IMR-90 (cell line): ENCODE results near the gene FAM89A. TPM values are rescaled to one million over a fixed set of nuclear protein-coding genes. Genes with fewer than 3 reads are reported as not detected.

Experiments used
- ATAC-seq: fragments of 200-7000 bp; cut with Tn5 transposase; 2 replicates; pipeline ENCODE4 v1.9.1; 2020; ENCODE audit warnings: low read depth, mild to moderate bottlenecking, moderate library complexity
- BruUV-seq: library from RNA; stranded (reverse); fragments of 400-500 nt; replicated peaks from 2 replicates; lab custom pipeline; 2021; lab: Mats Ljungman, UMichigan
- CTCF ChIA-PET: fragments of 300-600 bp; formaldehyde crosslinking; extraction: SDS; loops from one replicate; lab custom pipeline; 2021; ENCODE audit warnings: antibody characterized with exemption; lab: Yijun Ruan, JAX
- POLR2A ChIA-PET: fragments of 300-600 bp; sonication (Branson Sonifier 250); formaldehyde crosslinking; loops from one replicate; lab custom pipeline; 2022; ENCODE audit warnings: antibody characterized with exemption; ENCODE audit not compliant: unreplicated experiment; lab: Charles Lee
- DNase-seq: peaks from one replicate; pipeline ENCODE4 v3.0.0; 2013
- H2AFZ ChIP-seq: replicated peaks from 2 replicates; pipeline ENCODE3; 2013; ENCODE audit warnings: low read length, mild to moderate bottlenecking; ENCODE audit not compliant: poor library complexity
- H2AK5ac ChIP-seq: 2 replicates; pipeline ENCODE4 v1.6.1; 2013; ENCODE audit warnings: low read depth, low read length, inconsistent platforms
- H2AK9ac ChIP-seq: replicated peaks from 2 replicates; pipeline ENCODE3; 2013; ENCODE audit warnings: mild to moderate bottlenecking, low read depth, low read length, moderate library complexity; ENCODE audit not compliant: poor library complexity
- H2BK120ac ChIP-seq: 2 replicates; pipeline ENCODE4 v1.6.1; 2013; ENCODE audit warnings: low read depth, low read length, inconsistent platforms
- H2BK15ac ChIP-seq: 3 replicates; pipeline ENCODE4 v1.6.1; 2013; ENCODE audit warnings: low read depth, low read length, inconsistent platforms
- H2BK20ac ChIP-seq: 2 replicates; pipeline ENCODE4 v1.6.1; 2013; ENCODE audit warnings: low read depth, mild to moderate bottlenecking, inconsistent platforms, low read length, moderate library complexity
- H2BK5ac ChIP-seq: 2 replicates; pipeline ENCODE4 v1.6.1; 2013; ENCODE audit warnings: mild to moderate bottlenecking, low read depth, low read length, inconsistent platforms; ENCODE audit not compliant: poor library complexity, severe bottlenecking
- H3K14ac ChIP-seq: replicated peaks from 2 replicates; pipeline ENCODE4 v1.6.1; 2013; ENCODE audit warnings: low read depth, low read length, inconsistent platforms
- H3K18ac ChIP-seq: 2 replicates; pipeline ENCODE4 v1.6.1; 2013; ENCODE audit warnings: low read depth, low read length, control low read depth
- H3K23ac ChIP-seq: 2 replicates; pipeline ENCODE4 v1.6.1; 2013; ENCODE audit warnings: low read depth, low read length, inconsistent platforms
- H3K27ac ChIP-seq: 2 replicates; pipeline ENCODE4 v1.5.1; 2013; ENCODE audit warnings: mild to moderate bottlenecking, control low read depth, low read length; ENCODE audit not compliant: insufficient read depth
- H3K27me3 ChIP-seq: 2 replicates; pipeline ENCODE4 v1.6.1; 2013; ENCODE audit warnings: low read length; ENCODE audit not compliant: control insufficient read depth, insufficient read depth
- H3K36me3 ChIP-seq: 2 replicates; pipeline ENCODE4 v1.6.1; 2013; ENCODE audit warnings: low read length, mixed read lengths; ENCODE audit not compliant: control insufficient read depth, insufficient read depth
- H3K4ac ChIP-seq: 2 replicates; pipeline ENCODE4 v1.6.1; 2013; ENCODE audit warnings: low read depth, low read length, inconsistent platforms
- H3K4me1 ChIP-seq: 2 replicates; pipeline ENCODE4 v1.6.1; 2013; ENCODE audit warnings: low read length, mixed read lengths; ENCODE audit not compliant: control insufficient read depth, insufficient read depth
- H3K4me2 ChIP-seq: 2 replicates; pipeline ENCODE4 v1.6.1; 2013; ENCODE audit warnings: low read depth, mild to moderate bottlenecking, control low read depth, low read length, moderate library complexity
- H3K4me3 ChIP-seq: 2 replicates; pipeline ENCODE4 v1.5.1; 2013; ENCODE audit warnings: low read depth, mild to moderate bottlenecking, control low read depth, low read length, moderate library complexity; ENCODE audit not compliant: insufficient read depth
- H3K56ac ChIP-seq: 2 replicates; pipeline ENCODE4 v1.6.1; 2013; ENCODE audit warnings: low read length, inconsistent platforms; ENCODE audit not compliant: insufficient read depth; ENCODE audit errors: extremely low read depth
- H3K79me1 ChIP-seq, 2 experiments: 2 replicates each; pipeline ENCODE4 v1.6.1; 2013; ENCODE audit warnings: low read length in 2 of 2, inconsistent platforms in 1 of 2, low read depth in 1 of 2
- H3K9ac ChIP-seq: 2 replicates; pipeline ENCODE4 v1.6.1; 2013; ENCODE audit warnings: low read depth, low read length, control low read depth
- H3K9me1 ChIP-seq: 2 replicates; pipeline ENCODE4 v1.6.1; 2013; ENCODE audit warnings: low read length, inconsistent platforms; ENCODE audit not compliant: insufficient read depth
- H3K9me3 ChIP-seq: 2 replicates; pipeline ENCODE4 v1.6.1; 2013; ENCODE audit warnings: low read length; ENCODE audit not compliant: control insufficient read depth, insufficient read depth
- H4K20me1 ChIP-seq: 2 replicates; pipeline ENCODE4 v1.6.1; 2013; ENCODE audit warnings: low read length, inconsistent platforms; ENCODE audit not compliant: insufficient read depth
- H4K5ac ChIP-seq: 2 replicates; pipeline ENCODE4 v1.6.1; 2013; ENCODE audit warnings: mild to moderate bottlenecking, low read depth, low read length, control low read depth
- H4K8ac ChIP-seq, 2 experiments: 2 replicates each; pipeline ENCODE4 v1.6.1; 2013; ENCODE audit warnings: low read depth in 2 of 2, low read length in 2 of 2, control low read depth in 1 of 2, inconsistent platforms in 1 of 2
- H4K91ac ChIP-seq: 2 replicates; pipeline ENCODE4 v1.6.1; 2013; ENCODE audit warnings: low read depth, low read length, inconsistent platforms; ENCODE audit not compliant: insufficient read depth
- BHLHE40 ChIP-seq: fragments of 150-350 bp; IDR thresholded peaks from 2 replicates; pipeline ENCODE4 v1.6.1; 2016; ENCODE audit warnings: mild to moderate bottlenecking, low read depth, low read length
- CTCF ChIP-seq: conservative IDR thresholded peaks from 2 replicates; pipeline ENCODE4 v1.5.1; 2012; ENCODE audit warnings: mild to moderate bottlenecking, low read depth, low read length, improper control_type of control experiment
- MAZ ChIP-seq: IDR thresholded peaks from 2 replicates; pipeline ENCODE4 v1.6.1; 2012; ENCODE audit warnings: low read depth, mild to moderate bottlenecking, low read length, improper control_type of control experiment, moderate library complexity, borderline replicate concordance
- NFE2L2 ChIP-seq: fragments of 150-350 bp; IDR thresholded peaks from 2 replicates; pipeline ENCODE4 v1.6.1; 2016; ENCODE audit warnings: low read depth, mild to moderate bottlenecking, low read length
- POLR2A ChIP-seq: IDR thresholded peaks from 2 replicates; pipeline ENCODE4 v1.6.1; 2012; ENCODE audit warnings: mild to moderate bottlenecking, low read depth, low read length
- RAD21 ChIP-seq: IDR thresholded peaks from 2 replicates; pipeline ENCODE4 v1.6.1; 2012; ENCODE audit warnings: low read length, improper control_type of control experiment
- RFX5 ChIP-seq: IDR thresholded peaks from 2 replicates; pipeline ENCODE4 v1.8.0; 2012; ENCODE audit warnings: low read depth, mild to moderate bottlenecking, low read length, moderate library complexity
- WGBS, 2 experiments: methylation state at CpG; one replicate each; pipeline versions ENCODE4 v1.1.5 to v1.1.7; 2013; ENCODE audit warnings: missing lambda C conversion rate in 2 of 2; ENCODE audit not compliant: insufficient read length in 1 of 2; ENCODE audit errors: extremely low coverage in 2 of 2; 5-methylcytosine and 5-hydroxymethylcytosine counted together
- dilution Hi-C: fragments of 300-500 bp; cut with HindIII; formaldehyde crosslinking; loops from one replicate; pipeline ENCODE4 v1.14.3; 2018; ENCODE audit warnings: low sequenced_read_pairs; ENCODE audit not compliant: unreplicated experiment
- in situ Hi-C: fragments of 300-500 bp; cut with MboI; formaldehyde crosslinking; loops from 3 replicates; pipeline ENCODE4 v1.14.3; 2019; ENCODE audit warnings: low sequenced_read_pairs, inconsistent platforms, mixed read lengths
- intact Hi-C: fragments of 100-400 bp; cut with micrococcal nuclease; formaldehyde crosslinking; loops from 2 replicates; pipeline ENCODE4 v1.10.0; 2022
- polyA plus RNA-seq, 3 experiments: library from polyadenylated mRNA; depleted of rRNA; stranded (reverse); fragments of >200 nt; gene quantifications; 2 replicates each; pipeline ENCODE4 v1.2.3, GENCODE V29; 2012; ENCODE audit warnings: low replicate concordance in 1 of 3
- total RNA-seq: library from RNA; depleted of rRNA; stranded (reverse); fragments of >200 nt; gene quantifications from 2 replicates; pipeline ENCODE4 v1.2.3, GENCODE V29; 2012

The FAM89A gene
- total and polyA plus RNA-seq, 2 of the 4 experiments (the other 2 are of a cell fraction): 6.8 to 8.1 TPM

GRCh38 chr1:231019711-231020110 lies 20.3 kb downstream of the FAM89A start:
- WGBS, 2 experiments: 100% methylated on average over 4 of the region's 14 CpGs; no CpG with 5 or more reads in 1 of the 2 experiments
- H3K23ac ChIP-seq: no peak overlapping the region

More at GRCh38 chr1:231019711-231020110, 20.3 kb downstream of the FAM89A start:
- dilution Hi-C loops: no loop called here
- H3K4me1 ChIP-seq: peaks cover 9% of the 10 kb centered on the region
- no peak overlapping the region for H4K91ac ChIP-seq
- no peak overlapping the region for H3K4me3 ChIP-seq
- ChIA-PET CTCF (no interaction called here), POLR2A (no interaction called here)
- H3K9ac ChIP-seq: no peak overlapping the region
- H3K27ac ChIP-seq: no peak overlapping the region
- H3K27me3 ChIP-seq: no peaks in the 10 kb centered on the region
- no peak overlapping the region for H2BK20ac ChIP-seq
- H3K4ac ChIP-seq: no peak overlapping the region; the same call in 1 of the 2 replicates
- no TSS peak for BruUV-seq
- H3K36me3 ChIP-seq: peaks cover 10% of the 10 kb centered on the region
- no peak overlapping the region for H2AK9ac ChIP-seq
- intact Hi-C loops: no loop called here
- TF ChIP-seq POLR2A (no peak), RAD21 (no peak), BHLHE40 (no peak), MAZ (no peak), RFX5 (no peak), CTCF (no peak), NFE2L2 (no peak)
- H3K14ac ChIP-seq: no peak overlapping the region
- no peak for ATAC-seq
- H3K9me3 ChIP-seq: no peaks in the 10 kb centered on the region
- H3K4me2 ChIP-seq: no peak overlapping the region
- H2BK15ac ChIP-seq: no peak overlapping the region
- no peak for DNase-seq
- H2BK120ac ChIP-seq: no peak overlapping the region; the same call in 1 of the 2 replicates
- H3K9me1 ChIP-seq: peaks cover 15% of the 10 kb centered on the region
- H2AK5ac ChIP-seq: no peak overlapping the region; the same call in 1 of the 2 replicates
- peaks cover 0 to 11% of the 10 kb centered on the region in 2 experiments; a peak in 1 of 4 replicates for H3K79me1 ChIP-seq
- no peak overlapping the region for H2BK5ac ChIP-seq
- H2AFZ ChIP-seq: peak overlapping the region; percentile 37
- H4K5ac ChIP-seq: no peak overlapping the region
- in situ Hi-C loops: no loop called here
- H4K20me1 ChIP-seq: no peaks in the 10 kb centered on the region
- no peak overlapping the region for H3K56ac ChIP-seq
- H4K8ac ChIP-seq: no peak overlapping the region
- no peak overlapping the region for H3K18ac ChIP-seq
